GM18517 (cell line): ENCODE measurements around the gene INSC.

Experiments used
- ATAC-seq: cut with Tn5 transposase; IDR thresholded peaks from one replicate; pipeline ENCODE4 v1.9.1; 2021; ENCODE audit warnings: mild to moderate bottlenecking, moderate library complexity; ENCODE audit not compliant: unreplicated experiment

Gene INSC

GRCh38 chr11:15107730-15108515 lies 6.8 kb upstream of the INSC start:
- peak; percentile 83 for ATAC-seq

- ATAC-seq = no peak
Measured at GRCh38 chr11:15108592-15109130, 6.1 kb upstream of the INSC start.

DNA sequence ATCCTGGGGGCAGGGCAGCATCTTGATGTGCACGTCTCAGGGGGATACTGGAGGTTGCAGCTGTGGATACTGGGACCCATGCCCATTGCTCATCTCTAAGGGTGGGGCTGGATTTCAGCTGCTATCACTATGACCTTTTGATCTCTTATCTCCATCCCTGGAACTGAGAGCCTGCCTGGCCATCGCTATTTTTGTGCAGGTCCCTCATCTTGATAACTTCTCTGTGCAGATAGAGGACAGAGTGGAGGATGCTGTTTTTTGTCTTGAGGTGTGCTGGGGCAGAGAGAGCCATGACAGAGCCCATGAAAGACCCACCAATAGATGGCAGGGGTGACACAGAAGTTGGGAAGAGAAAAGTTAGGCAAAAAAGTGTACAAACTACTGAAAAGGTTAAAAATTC lies 5.1 kb upstream of the INSC start:
- ATAC-seq = no peak

GRCh38 chr11:15111215-15111614 lies 3.5 kb upstream of the INSC start:
- ATAC-seq = no peak

- ATAC-seq = no peak
Measured at GRCh38 chr11:15112131-15112541, 2.6 kb upstream of the INSC start.

DNA sequence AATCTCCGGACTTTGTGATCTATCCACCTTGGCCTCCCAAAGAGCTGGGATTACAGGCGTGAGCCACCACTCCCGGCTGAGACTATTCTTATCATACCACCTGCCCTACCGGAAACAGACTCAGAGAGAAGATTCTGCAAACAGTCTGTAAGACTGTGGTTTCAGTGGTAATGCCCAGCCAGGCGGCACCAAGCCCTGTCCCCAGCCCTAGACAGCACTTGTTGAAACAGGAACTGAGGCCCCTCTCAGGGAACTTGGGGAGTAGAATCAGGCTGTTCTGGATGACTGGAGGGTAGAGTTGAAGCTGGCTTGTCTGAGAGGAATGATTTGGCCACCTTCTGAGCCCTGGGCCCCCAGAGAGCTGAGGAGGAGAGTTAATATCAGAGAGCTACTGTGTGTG lies 1.3 kb upstream of the INSC start:
- ATAC-seq = peak; percentile 97

- ATAC-seq = no peak
Measured at GRCh38 chr11:15115686-15116085, 963 bp downstream of the INSC start.

DNA sequence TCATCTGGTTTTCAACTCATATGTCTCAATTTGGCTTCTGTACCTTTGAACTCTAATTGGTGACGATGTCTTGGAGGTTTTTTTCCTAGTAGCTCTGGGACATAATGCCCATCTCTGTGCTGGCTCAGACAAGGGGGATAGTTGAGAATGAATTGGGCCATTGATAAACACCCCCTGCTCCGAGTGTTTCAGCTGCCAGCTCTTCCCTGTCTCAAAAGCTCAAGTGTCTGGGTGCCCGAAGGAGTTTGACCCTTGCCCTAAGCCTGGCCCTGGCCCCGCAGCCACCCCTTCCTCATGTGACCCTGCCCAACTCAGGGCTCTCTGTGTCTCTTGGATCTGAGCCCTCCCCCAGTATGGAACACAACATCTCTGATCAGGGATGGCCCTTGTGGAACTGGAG lies 3.0 kb downstream of the INSC start:
- no peak for ATAC-seq

GRCh38 chr11:15118431-15118830 lies 3.7 kb downstream of the INSC start:
- no peak for ATAC-seq

DNA sequence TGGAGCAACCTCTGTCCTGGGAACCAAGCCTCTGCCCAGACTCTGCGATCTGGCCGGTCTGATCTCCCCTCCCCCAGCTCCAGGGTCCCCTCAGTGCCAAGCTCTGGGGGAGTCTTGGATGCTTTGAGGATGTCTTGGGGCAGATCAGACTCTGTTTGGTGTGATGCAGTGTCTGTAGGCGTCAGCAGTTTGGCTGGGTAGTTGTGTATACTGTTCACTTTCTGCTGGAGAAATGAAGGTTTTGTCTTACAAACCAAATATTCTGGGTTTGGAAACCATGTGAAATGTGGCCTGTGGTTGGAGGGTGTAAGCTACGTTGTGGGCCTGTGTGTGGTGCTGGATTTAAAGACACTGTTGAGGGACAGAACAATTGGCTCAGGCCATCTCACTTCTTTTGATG lies 4.6 kb downstream of the INSC start:
- no peak for ATAC-seq

DNA sequence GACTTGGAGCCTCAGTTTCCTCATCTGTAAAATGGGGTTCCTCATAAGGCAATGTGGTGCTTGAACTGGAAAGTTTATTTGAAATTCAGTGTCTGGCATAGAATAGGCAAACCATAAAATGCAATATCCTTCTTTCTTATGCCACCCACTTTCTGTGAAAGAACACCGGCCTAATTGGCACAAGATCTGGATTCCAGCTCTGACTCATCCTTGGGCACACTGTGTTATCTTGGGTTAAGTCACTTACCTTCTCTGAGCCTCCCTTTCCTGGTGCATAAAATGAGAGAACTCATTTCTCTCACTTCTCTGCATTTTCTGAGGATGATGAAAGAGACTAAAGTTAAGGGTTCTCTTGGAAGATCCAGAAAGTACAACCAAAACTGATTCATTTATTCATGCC lies 5.1 kb downstream of the INSC start:
- ATAC-seq = no peak

GRCh38 chr11:15123849-15124248 lies 9.1 kb downstream of the INSC start:
- ATAC-seq = no peak

DNA sequence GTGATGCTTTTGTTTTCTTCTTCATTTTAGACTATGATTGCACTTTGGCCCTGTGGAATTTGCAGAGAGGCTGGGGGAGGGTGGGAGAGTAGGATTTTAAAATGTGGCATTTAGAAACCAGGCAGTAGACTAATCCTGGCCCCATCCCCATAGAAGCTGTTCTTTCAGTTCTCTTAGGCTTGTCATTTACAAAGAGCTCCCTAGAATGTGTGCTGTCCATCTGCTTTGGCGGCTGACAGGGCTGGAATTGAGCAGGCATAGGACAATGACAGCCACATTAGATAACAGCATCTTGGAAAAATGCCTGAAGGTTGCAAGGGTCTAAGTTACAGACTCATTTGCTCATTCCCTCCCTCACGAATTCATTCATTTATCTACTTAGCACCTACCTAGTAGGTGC lies 9.8 kb downstream of the INSC start:
- ATAC-seq = no peak

- no peak for ATAC-seq
Measured at GRCh38 chr11:15127341-15127740, 12.6 kb downstream of the INSC start.

- ATAC-seq = no peak
Measured at GRCh38 chr11:15128621-15129020, 13.9 kb downstream of the INSC start.

DNA sequence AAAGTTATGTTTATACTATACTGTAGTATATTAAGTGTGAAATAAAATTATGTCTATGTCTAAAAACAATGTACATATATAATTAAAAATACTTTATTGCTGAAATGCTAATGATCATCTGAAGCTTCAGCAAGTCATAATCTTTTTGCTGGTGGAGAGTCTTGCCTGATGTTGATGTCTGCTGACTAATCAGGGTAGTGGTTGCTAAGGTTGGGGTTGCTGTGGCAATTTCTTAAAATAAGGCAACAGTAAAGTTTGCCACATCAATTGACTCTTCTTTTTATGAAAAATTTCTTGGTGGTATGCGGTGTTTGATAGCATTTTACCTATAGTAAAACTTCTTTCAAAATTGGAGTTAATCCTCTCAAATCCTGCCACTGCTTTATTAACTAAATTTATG lies 21.4 kb downstream of the INSC start:
- ATAC-seq = no peak

GRCh38 chr11:15139096-15139770 lies 24.5 kb downstream of the INSC start:
- ATAC-seq = no peak

DNA sequence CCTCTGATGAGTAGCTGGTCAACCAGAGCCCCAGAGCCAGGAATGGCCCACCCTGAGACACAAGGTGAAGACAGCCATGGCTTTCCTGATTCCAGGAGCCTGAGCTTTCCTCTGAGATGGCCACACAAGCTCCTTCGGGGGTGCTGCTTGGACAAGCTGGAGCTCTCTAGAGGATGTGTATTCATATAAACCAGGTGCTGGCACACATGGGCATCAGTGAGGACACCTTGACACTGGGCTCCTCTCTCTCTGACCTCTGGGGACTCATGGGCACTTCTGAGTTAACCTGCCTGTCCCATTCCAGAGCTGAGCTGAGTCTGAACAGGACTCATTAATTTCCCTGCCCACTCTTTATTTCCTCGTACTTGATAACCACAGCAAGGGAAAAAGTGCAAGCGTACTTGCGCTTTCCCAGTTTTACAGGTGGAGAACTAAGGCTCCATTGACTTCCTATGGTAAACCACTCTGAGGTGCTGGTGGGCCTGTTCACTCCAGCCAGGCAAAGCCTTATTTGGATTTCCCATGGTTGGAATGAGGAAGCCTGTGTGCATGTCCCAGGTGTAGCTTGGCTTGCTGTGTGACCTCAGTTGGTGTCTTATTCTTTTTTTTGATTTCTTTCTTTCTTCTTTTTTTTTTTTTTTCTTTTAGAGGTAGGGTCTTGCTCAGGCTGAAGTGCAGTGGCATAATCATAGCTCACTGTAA lies 25.4 kb downstream of the INSC start:
- ATAC-seq = no peak

DNA sequence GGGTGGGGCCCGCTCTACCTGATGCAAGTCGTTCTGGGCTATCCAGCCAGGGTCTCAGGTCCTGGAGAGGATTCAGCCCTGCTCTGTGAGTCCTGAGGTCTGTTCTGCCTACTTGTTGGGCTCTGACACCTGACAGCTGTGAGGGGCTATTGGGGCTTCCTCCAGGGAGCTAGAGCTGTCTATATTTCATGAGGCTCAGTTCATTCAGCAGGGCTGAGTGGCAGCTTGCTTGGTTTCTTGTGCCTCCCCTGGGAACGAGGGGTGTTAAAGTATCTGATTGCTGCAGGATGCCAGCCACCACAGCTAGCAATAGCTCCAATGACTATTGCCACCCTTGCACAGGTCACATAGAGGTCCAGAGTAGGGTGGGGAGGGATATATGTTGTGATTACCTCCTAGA lies 26.7 kb downstream of the INSC start:
- ATAC-seq = no peak

GRCh38 chr11:15142838-15143237 lies 28.1 kb downstream of the INSC start:
- no peak for ATAC-seq

- ATAC-seq = no peak
Measured at GRCh38 chr11:15143855-15144254, 29.1 kb downstream of the INSC start.

GRCh38 chr11:15144347-15144746 lies 29.6 kb downstream of the INSC start:
- no peak for ATAC-seq
